Hematopoietic multipotent progenitor cell (in vitro differentiated cells): ENCODE results near the gene BICRAL. TPM values are rescaled to one million over a fixed set of nuclear protein-coding genes. Genes with fewer than 3 reads are reported as not detected.

Experiments used
- DNase-seq, 3 donors: peaks; one replicate each; pipeline ENCODE4 v3.0.0-alpha.2; 2011 to 2015; ENCODE audit warnings: low read depth in 2 of 3, low spot score in 2 of 3
- total RNA-seq: library from RNA; depleted of rRNA; stranded (reverse); fragments of >200 nt; gene quantifications from one replicate; pipeline ENCODE4 v1.2.3, GENCODE V29; 2012

Gene BICRAL
- total RNA-seq, 1 donor = 18.0 TPM

GRCh38 chr6:42764911-42765648 is 16.8 kb upstream of the BICRAL start:
- no peak for DNase-seq

DNA sequence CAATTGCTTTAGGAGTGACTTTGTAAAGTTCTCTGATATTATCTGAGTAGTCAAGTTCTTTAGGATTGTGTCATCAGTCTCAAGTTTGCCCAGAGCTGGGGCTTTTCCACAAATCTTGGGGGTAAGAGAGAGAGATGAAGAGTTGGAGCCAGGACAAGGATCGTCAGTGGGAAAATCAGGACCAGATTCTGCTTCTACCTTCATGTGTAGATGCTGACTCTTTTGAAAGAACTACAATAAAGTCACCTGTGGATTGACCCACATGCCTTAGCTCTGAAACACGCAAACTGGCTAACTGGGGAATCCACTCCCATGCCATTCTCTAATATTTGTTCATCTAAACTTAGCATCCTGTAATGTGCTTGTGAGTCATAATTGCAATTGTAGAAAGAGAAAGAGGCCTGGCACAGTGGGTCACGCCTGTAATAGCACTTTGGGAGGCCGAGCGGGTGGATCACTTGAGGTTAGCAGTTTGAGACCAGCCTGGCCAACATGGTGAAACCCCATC is 15.6 kb upstream of the BICRAL start:
- no peak for DNase-seq

GRCh38 chr6:42769051-42769450 is 12.8 kb upstream of the BICRAL start:
- no peak for DNase-seq

GRCh38 chr6:42769836-42770235 is 12.0 kb upstream of the BICRAL start:
- DNase-seq = no peak

DNA sequence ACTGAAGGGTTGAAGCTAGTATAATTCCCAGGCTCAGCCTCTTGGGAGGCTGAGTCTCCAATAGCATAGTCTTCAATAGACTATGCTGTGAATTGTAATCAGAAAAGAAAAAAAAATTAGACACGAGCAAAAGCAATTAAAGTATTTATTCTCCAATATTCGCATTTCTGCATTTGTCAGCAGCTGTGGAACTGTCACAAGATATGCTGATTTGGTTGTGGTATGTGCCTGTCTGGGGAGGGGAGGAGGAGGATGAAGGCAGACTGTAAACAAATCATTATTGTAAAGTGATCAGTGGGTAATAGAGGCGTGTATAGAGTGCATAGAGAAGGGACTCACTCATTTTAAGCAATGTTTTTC is 10.1 kb upstream of the BICRAL start:
- DNase-seq = no peak

DNA sequence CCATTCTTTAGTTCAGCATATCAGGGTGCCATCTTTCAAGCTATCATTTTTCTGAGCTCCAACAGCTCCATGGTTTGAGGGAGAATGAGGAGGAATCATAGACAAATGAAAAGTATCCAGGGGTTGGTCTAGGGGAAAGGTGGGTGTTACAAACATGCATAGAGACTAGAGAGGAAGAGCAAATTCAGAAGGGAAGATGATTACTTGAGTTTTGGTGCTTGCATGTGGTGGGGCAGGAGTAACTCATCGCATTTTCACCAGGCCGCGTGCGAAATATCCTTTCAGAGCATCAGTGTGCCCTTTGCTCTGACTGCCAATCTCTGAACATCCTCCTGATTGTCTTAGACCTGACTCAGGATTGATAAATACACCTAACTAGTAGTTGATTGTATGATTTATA is 7.7 kb upstream of the BICRAL start:
- no peak for DNase-seq

DNA sequence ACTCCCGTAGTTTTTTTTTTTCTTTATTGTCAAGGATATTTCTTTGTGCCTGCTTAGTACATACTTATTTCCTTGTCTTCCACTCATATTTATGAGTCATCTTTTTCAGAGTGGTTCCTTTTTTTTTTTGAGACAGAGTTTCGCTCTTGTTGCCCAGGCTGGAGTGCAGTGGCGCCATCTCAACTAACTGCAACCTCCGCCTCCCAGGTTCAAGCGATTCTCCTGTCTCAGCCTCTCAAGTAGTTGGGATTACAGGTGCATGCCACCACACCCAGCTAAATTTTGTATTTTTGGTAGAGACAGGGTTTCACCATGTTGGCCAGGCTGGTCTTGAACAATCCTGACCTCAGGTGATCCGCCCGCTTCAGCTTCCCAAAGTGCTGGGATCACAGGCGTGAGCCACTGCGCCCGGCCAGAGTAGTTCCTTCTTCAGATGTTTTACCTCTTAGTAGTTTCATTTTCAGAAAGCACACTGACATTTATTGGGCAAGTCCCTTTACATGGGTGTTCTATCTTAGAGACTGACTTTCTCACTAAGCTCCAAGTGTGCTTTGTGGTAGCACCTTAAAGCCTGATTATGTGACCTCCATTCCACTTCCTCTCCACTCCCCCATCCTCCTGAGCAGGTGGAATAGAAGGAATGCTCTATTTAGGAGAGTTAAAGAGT is 6.9 kb upstream of the BICRAL start:
- peak in 2 of 3 donors; percentile 47 to 64 for DNase-seq

- no peak for DNase-seq
Observed at GRCh38 chr6:42777126-42777822, 4.6 kb upstream of the BICRAL start.

DNA sequence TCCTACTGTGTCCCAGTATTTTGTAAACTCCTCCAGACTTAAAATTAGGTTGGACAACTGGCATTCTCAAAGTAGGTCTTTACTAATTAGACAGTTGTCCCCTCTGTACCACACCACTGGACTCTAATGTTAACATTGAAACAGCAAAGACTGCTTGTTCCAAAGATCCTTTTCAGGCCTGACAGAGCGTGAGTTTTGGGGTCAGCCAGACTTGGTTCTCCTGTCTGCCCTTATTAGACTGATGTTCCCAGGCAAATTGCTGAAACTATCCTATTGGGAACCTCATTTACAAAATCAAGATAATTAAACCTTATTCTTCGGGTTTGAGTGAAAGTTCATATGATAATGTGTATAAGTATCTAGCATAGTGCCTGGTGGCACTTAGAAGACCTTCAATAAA is 3.7 kb upstream of the BICRAL start:
- no peak for DNase-seq

DNA sequence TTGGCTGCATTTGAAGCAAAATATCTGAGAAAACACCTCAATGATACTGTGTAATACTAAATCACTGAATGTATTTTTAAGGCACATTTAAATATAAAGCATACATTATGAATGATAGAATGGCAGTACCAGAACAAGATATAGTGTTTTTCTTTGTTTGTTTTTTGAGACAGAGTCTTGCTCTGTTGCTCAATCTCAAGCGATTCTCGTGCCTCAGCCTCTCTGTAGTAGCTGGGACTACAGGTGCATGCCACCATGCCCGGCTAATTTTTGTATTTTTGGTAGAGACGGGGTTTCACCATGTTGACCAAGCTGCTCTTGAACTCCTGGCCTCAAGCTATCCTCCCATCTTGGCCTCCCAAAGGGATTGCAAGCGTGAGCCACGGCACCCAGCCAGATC is 2.3 kb upstream of the BICRAL start:
- no peak for DNase-seq

- DNase-seq = peak in 1 of 3 donors; percentile 38
Observed at GRCh38 chr6:42781546-42781795, 381 bp upstream of the BICRAL start.

GRCh38 chr6:42782689-42783176 is 881 bp downstream of the BICRAL start:
- peak; percentile 68 to 93 (median 81) for DNase-seq

DNA sequence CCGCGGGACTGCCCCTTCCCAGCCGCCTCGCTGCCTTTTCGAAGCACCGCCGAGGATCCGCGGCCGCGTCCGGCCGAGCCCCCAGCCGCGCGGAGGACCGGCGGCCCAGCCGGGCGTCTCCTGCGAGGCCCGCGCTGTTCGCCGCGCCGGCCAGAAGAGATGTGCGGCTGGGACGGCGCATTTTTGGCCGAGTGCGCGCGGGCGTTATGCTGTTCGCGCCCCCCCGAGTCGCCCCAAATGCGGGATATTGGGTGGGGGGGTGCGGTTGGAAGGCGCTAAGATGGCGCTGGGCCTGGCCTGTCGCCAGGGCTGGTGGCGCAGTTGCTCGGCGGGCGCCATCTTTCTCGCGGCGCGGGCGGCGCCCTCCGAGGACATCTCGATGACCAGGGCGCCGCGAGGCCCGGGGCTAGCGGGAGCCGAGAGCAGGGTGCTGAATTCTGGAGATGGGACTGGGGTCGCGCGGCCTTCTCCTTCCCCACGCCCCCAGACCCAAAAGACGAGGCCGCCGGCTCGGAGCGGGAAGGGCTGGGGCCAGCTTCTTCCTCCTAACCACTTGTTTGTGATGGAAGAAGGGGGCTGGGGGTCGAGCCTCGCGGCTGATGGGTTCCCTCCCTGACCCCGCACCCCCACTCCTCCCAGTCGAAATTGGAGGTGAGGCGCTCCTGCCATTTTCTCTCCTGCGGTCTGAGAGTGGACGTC is 1.5 kb downstream of the BICRAL start:
- peak; percentile 85 to 89 (median 86) for DNase-seq

DNA sequence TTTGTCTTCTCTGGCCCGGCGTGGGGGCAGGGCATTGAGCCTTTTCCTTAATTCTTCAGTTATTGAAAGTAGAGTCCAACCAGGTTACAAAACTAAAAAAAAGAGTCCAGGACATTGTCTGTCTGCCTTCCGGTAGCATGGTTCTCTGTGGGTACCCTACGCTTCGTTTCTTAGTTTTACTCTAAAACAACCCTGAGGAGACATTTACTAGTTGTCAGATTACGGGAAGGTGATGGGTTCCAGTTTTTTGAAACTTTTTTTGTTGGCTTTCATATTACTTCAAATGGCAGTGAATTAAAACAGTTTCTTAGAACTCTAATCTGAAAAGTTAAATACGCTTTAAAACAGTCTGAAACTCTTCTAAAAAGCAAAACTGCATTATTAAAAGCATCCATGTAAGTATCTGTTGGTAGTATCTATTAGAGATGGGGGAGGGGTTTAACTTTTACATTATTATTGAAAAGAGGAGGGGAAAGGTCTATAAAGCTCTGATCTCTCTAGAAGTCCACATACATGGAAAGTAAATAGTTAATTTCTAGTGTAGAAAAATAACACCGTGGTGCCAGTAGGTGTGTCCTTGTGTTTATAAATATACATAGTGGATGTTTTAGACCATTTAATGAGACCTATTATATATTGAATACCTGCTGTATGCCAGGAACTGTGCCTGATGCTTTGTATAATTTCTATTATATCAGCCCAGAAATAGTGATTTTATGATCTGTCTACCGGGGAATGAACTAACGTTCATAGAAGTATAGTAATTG is 2.2 kb downstream of the BICRAL start:
- DNase-seq = peak in 1 of 3 donors; percentile 43

- no peak for DNase-seq
Observed at GRCh38 chr6:42784717-42785498, 3.1 kb downstream of the BICRAL start.

GRCh38 chr6:42786525-42786985 is 4.7 kb downstream of the BICRAL start:
- no peak for DNase-seq

DNA sequence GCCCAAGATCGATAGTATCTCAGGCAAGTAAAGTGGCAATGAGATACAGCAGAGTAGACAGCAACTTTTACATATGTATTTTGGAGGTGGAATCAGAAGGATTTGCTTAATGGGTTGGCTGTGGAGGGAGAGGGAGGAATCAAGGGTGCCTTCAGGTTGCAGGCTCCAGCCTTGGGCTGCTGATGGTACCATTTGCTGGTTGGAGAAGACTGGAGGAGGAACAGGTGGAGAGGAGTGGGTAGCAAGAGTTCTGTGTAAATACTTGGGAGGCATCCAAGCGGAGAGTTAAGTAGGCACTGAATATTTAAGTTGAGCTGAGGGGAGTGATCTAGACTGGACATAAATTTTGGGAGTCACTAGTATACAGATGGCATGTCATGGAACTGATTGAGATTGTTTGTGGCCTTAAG is 5.2 kb downstream of the BICRAL start:
- no peak for DNase-seq

GRCh38 chr6:42788671-42789070 is 6.8 kb downstream of the BICRAL start:
- no peak for DNase-seq

DNA sequence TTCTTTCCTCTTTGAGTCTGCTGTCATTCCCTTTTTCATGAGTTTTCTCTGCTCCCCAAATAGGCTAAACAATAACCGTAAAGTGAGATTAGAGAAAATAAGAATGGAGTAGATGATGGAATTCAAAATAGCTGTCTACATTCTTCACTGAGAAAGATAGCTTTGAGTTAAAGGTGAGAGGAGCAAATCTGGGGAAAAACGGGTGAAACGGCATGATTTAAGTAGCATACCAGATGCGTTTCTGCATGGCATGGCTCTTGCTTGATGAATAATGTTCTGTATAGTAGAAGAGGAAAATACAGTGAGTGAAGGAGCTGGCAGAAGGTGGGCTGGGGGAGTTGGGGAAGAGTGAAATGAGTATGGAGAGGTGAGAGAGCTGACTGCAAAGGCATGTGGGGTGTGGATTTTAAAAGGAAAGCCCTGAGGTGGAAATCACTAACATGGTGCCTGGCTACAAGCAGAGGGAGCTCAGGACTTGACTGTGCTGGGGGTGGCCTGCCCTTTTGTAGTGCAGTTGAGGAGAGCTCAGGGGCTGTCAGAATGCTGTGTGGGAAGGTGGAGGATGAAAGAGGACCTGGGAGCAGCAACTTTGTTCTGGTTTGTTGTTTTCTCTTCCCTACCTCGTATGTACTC is 8.8 kb downstream of the BICRAL start:
- no peak for DNase-seq
